DMS79 treated with DMSO at 0.1 percent for 48 hours (cell line): ENCODE results near the gene AUTS2.

Experiments
- DNase-seq: peaks from one replicate; lab custom pipeline; 2025; lab: John Stamatoyannopoulos, UW

AUTS2 gene

GRCh38 chr7:69599955-69600709 is 1.9 kb downstream of the AUTS2 start:
- DNase-seq = peak; percentile 30

GRCh38 chr7:69600710-69601519 is 2.6 kb downstream of the AUTS2 start:
- DNase-seq = no peak

GRCh38 chr7:69602522-69602921 is 4.2 kb downstream of the AUTS2 start:
- no peak for DNase-seq

GRCh38 chr7:69603351-69603750 is 5.1 kb downstream of the AUTS2 start:
- peak; percentile 39 for DNase-seq

- DNase-seq = peak; percentile 13
These were observed 5.7 kb downstream of the AUTS2 start for GRCh38 chr7:69603937-69604494.

- no peak for DNase-seq
These were observed 6.8 kb downstream of the AUTS2 start for GRCh38 chr7:69605070-69605469.

GRCh38 chr7:69605546-69605945 is 7.3 kb downstream of the AUTS2 start:
- DNase-seq = no peak

- no peak for DNase-seq
These were observed 9.8 kb downstream of the AUTS2 start for GRCh38 chr7:69608049-69608448.

GRCh38 chr7:69608878-69609277 is 10.6 kb downstream of the AUTS2 start:
- no peak for DNase-seq

GRCh38 chr7:69609541-69610373 is 11.5 kb downstream of the AUTS2 start:
- DNase-seq = no peak

- DNase-seq = peak; percentile 29
These were observed 12.3 kb downstream of the AUTS2 start for GRCh38 chr7:69610374-69611084.

GRCh38 chr7:69612981-69613380 is 14.7 kb downstream of the AUTS2 start:
- DNase-seq = no peak

GRCh38 chr7:69613846-69614245 is 15.6 kb downstream of the AUTS2 start:
- DNase-seq = no peak

GRCh38 chr7:69615685-69616084 is 17.4 kb downstream of the AUTS2 start:
- no peak for DNase-seq

GRCh38 chr7:69617364-69617763 is 19.1 kb downstream of the AUTS2 start:
- DNase-seq = no peak

GRCh38 chr7:69619054-69619453 is 20.8 kb downstream of the AUTS2 start:
- DNase-seq = no peak

- DNase-seq = peak; percentile 72
These were observed 21.4 kb downstream of the AUTS2 start for GRCh38 chr7:69619635-69620034.

GRCh38 chr7:69620063-69620462 is 21.8 kb downstream of the AUTS2 start:
- peak; percentile 87 for DNase-seq

- no peak for DNase-seq
These were observed 22.4 kb downstream of the AUTS2 start for GRCh38 chr7:69620650-69621049.

- DNase-seq = no peak
These were observed 23.9 kb downstream of the AUTS2 start for GRCh38 chr7:69622014-69622835.

- DNase-seq = no peak
These were observed 24.7 kb downstream of the AUTS2 start for GRCh38 chr7:69622960-69623359.
